Activated naive CD4-positive, alpha-beta T cell treated with anti-CD3 and anti-CD28 coated beads, Interleukin-2, amount 50 U/mL, for 24 hours (primary cell): Measurements from ENCODE around the gene OPTN.

Experiments used
- H3K27ac Mint-ChIP-seq: one replicate; pipeline ENCODE4 v1.8.0; 2021; ENCODE audit warnings: mild to moderate bottlenecking, mixed read lengths
- H3K27me3 Mint-ChIP-seq: one replicate; pipeline ENCODE4 v1.8.0; 2021; ENCODE audit warnings: mixed read lengths
- H3K36me3 Mint-ChIP-seq: one replicate; pipeline ENCODE4 v1.8.0; 2021; ENCODE audit warnings: mixed read lengths
- H3K4me1 Mint-ChIP-seq: one replicate; pipeline ENCODE4 v1.8.0; 2021; ENCODE audit warnings: mixed read lengths
- H3K4me3 Mint-ChIP-seq: one replicate; pipeline ENCODE4 v1.8.0; 2021; ENCODE audit warnings: mild to moderate bottlenecking, mixed read lengths
- H3K9me3 Mint-ChIP-seq: one replicate; pipeline ENCODE4 v1.8.0; 2021; ENCODE audit warnings: mixed read lengths

Gene OPTN

DNA sequence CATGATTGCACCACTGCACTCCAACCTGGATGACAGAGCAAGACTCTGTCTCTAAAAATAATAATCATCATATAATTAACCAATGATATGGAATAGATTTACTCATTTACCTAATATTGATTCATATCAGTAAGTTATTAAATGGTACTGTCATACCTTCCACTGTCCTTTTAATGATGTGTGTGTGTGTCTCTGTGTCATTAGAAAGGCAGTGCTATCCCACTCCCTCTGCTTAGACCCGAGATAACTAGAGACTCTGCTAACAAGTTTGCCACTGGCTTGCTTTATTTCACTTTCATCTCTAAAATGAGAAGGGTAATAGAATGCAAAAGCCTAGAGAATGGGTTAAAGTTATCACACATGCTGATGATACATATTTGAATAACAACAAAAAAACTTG, 82.5 kb downstream of the OPTN start:
- Mint-ChIP-seq H3K4me1 (no peaks in the 10 kb centered on the region), H3K9me3 (no peaks in the 10 kb centered on the region), H3K27me3 (no peaks in the 10 kb centered on the region), H3K27ac (no peak overlapping the region), H3K4me3 (no peak overlapping the region), H3K36me3 (no peaks in the 10 kb centered on the region)

DNA sequence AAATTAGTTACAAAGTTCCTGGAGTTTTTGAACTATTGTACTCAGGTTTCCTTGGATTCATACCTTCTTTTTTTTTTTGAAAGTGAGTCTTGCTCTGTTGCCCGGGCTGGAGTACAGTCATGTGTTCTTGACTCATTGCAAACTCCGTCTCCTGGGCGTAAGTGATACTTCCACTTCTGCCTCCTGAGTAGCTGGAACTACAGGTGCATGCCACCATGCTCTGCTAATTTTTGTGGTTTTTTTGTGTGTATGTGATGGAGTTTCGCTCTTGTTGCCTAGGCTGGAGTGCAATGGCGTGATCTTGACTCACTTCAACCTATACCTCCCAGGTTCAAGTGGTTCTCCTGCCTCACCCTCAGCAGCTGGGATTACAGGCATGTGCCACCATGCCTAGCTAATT, 83.7 kb downstream of the OPTN start:
- Mint-ChIP-seq H3K36me3 (no peaks in the 10 kb centered on the region), H3K9me3 (no peaks in the 10 kb centered on the region), H3K27me3 (no peaks in the 10 kb centered on the region)

DNA sequence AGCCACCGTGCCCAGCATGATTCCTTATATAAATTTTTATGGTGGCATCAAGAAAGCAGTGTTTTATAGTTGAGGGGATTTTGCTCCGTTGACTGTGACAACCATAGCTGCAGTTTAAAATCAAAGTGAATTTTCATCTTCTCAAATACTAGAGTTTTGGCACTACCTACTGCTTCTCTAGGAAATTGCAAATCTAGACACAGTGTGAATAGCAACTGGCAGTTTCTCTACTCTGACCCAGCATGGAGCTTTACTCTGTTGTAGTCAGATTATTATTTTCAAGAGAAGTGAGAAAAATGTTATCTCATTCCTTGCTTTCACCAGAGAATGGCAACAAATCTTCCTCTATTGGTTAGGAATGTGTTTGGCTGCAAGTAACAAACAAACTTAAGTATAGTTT, 84.3 kb downstream of the OPTN start:
- Mint-ChIP-seq H3K27me3 (no peaks in the 10 kb centered on the region), H3K27ac (no peak overlapping the region), H3K36me3 (no peaks in the 10 kb centered on the region), H3K9me3 (no peaks in the 10 kb centered on the region), H3K4me3 (no peak overlapping the region), H3K4me1 (no peaks in the 10 kb centered on the region)

More for the DNA sequence above, 83.7 kb downstream of the OPTN start:
- no peak overlapping the region for H3K27ac Mint-ChIP-seq
- no peaks in the 10 kb centered on the region for H3K4me1 Mint-ChIP-seq
- H3K4me3 Mint-ChIP-seq, result no peak overlapping the region

DNA sequence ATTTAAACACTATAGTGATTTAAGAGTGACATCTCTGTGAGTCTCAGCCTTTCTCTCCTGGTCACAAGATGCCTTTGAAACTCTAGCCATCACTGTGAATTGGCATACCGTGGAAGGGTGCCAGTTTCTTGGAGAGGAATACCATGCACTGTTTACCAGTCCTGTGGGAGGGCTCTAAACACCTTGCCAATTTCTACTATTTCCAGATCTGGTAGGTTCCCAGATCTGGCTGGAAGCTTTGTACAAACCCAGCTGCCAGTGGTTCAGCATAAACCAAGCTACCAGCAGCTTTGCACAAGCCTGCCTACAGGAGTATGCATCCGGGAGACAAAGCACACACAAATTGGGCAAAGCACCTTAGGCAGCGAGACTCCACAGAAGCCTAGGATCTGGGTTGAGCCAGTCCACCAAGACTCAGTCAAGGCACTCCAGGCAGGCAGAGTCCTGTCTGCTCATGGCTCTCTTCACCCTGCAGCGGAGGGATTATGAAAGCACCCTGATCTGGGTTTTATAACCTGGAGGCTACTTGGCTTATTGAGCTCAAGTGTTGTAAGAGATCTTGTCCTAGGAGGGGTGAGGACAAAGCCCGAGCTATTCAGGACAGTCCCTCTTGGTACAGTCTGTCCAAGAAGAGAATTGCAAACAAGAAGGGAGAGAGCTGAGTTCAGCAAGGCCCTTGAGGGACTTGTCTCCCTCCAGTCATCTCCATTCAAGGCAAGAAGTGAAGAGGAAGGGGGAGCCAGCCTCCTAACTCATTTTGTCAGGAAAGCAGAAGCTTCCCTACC, 85.0 kb downstream of the OPTN start:
- Mint-ChIP-seq H3K36me3 (no peaks in the 10 kb centered on the region), H3K27ac (no peak overlapping the region), H3K4me1 (no peaks in the 10 kb centered on the region), H3K27me3 (no peaks in the 10 kb centered on the region), H3K9me3 (no peaks in the 10 kb centered on the region), H3K4me3 (no peak overlapping the region)

- Mint-ChIP-seq H3K36me3 (no peaks in the 10 kb centered on the region), H3K27ac (no peak overlapping the region), H3K27me3 (no peaks in the 10 kb centered on the region), H3K4me1 (no peaks in the 10 kb centered on the region), H3K4me3 (no peak overlapping the region), H3K9me3 (no peaks in the 10 kb centered on the region)
These were observed 87.2 kb downstream of the OPTN start for GRCh38 chr10:13187135-13187534.
